Esophagus muscularis mucosa (tissue), 4 donors: ENCODE data around the gene POLR2C. TPM values are rescaled to one million over a fixed set of nuclear protein-coding genes. Genes with fewer than 3 reads are reported as not detected.

Experiments used
- DNase-seq: peaks from one replicate; pipeline ENCODE4 v3.0.0-alpha.2; 2017; ENCODE audit errors: extremely low spot score
- H3K27ac ChIP-seq, 4 donors: fragments of 200-600 bp; sonication (generic); replicated peaks in 1 of 4; 1 replicate in 3 of 4; 2 replicates in 1 of 4; pipeline ENCODE4 v1.5.1; 2016 to 2019; ENCODE audit warnings: mild to moderate bottlenecking in 1 of 4
- H3K27me3 ChIP-seq, 4 donors: fragments of 200-600 bp; sonication (generic); one replicate each; pipeline versions ENCODE4 v1.5.1 to v1.6.0; 2016 to 2019
- H3K36me3 ChIP-seq, 4 donors: fragments of 200-600 bp; sonication (generic); one replicate each; pipeline ENCODE4 v1.5.1; 2016 to 2019
- H3K4me1 ChIP-seq, 4 donors: fragments of 200-600 bp; sonication (generic); one replicate each; pipeline ENCODE4 v1.5.1; 2016 to 2019
- H3K4me3 ChIP-seq, 4 donors: fragments of 200-600 bp; sonication (generic); 1 replicate in 2 of 4; 2 replicates in 2 of 4; pipeline ENCODE4 v1.5.1; 2016 to 2019; ENCODE audit warnings: mild to moderate bottlenecking in 4 of 4, moderate library complexity in 1 of 4
- H3K9me3 ChIP-seq, 4 donors: fragments of 200-600 bp; sonication (generic); 1 replicate in 3 of 4; 2 replicates in 1 of 4; pipeline ENCODE4 v1.5.1; 2016 to 2019
- EP300 ChIP-seq: sonication (generic); formaldehyde crosslinking; IDR thresholded peaks from one replicate; pipeline ENCODE4 v1.6.1; 2017; ENCODE audit warnings: antibody characterized with exemption
- POLR2A ChIP-seq: fragments of 450-650 bp; IDR thresholded peaks from one replicate; pipeline ENCODE4 v1.6.1; 2017; ENCODE audit warnings: antibody characterized with exemption, moderate library complexity, mild to moderate bottlenecking, low read depth
- POLR2AphosphoS5 ChIP-seq, 2 donors: sonication (generic); formaldehyde crosslinking; IDR thresholded peaks; one replicate each; pipeline ENCODE4 v1.6.1; 2017; ENCODE audit warnings: antibody characterized with exemption in 2 of 2
- WGBS: methylation state at CpG from one replicate; pipeline ENCODE4 v1.1.5; 2018; 5-methylcytosine and 5-hydroxymethylcytosine counted together
- intact Hi-C: fragments of 100-400 bp; cut with DNase I; formaldehyde crosslinking; loops from one replicate; pipeline ENCODE4 v1.15.1; 2023
- total RNA-seq, 4 donors: library from RNA; depleted of rRNA; stranded (reverse); fragments of >200 nt; gene quantifications; one replicate each; pipeline versions ENCODE4 v1.1.0 to v1.2.1, GENCODE V29; 2016
- TF ChIP-seq, protein P1 (sequence below), 3 experiments: fragments of 200-600 bp in 2 of 3; fragments of 450-650 bp in 1 of 3; sonication (generic) in 2 of 3; IDR thresholded peaks; one replicate each; pipeline ENCODE4 v1.5.1; 2017 to 2019; ENCODE audit warnings: antibody characterized with exemption in 3 of 3, mild to moderate bottlenecking in 2 of 3, moderate library complexity in 1 of 3

The POLR2C gene
- total RNA-seq, 4 donors from 2014 or later: 95.5 to 154 (median 107) TPM

DNA sequence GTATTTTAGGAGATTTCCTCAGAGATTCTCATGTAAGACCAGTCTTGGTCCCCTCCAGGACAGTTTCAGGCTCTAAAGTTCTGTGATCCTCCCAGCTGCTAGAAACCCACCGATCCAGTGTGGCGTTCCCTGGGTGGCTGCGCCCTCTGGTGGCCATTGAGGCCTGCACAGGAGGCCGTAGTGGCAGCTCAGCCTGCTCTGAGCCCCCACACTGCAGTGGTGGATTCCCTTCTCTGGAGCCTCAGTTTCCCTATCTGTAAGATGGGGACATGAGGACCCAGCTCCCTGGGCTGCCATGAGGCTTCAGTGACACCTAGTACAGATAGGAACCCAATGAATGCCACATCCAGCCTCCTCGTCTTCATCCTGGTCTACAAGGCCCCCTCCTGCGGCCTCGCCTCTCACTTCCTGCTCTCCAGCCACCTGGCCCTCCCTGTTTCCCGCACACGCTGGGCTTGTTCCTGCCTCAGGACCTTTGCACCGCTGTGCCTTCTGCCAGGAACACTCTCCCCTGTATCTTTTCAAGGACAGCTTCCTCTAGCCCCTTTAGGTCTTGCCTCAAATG, 57.4 kb downstream of the POLR2C start:
- Histone ChIP-seq H3K9me3 (no peaks in the 10 kb centered on the region), H3K36me3 (peaks cover 7 to 63% (median 47%) of the 10 kb centered on the region in 4 donors), H3K27ac (no peak overlapping the region), H3K4me3 (no peak overlapping the region), H3K27me3 (no peaks in the 10 kb centered on the region), H3K4me1 (peaks cover 0 to 7% (median 4%) of the 10 kb centered on the region in 4 donors)
- 28% methylated on average over 5 of the region's 10 CpGs for WGBS
- intact Hi-C loops: loop anchor here (5.0 kb wide), 2 partner anchors 38 to 103 kb away; no protein-coding TSS in a partner anchor
- DNase-seq: no peak
- TF ChIP-seq, protein P1, sequence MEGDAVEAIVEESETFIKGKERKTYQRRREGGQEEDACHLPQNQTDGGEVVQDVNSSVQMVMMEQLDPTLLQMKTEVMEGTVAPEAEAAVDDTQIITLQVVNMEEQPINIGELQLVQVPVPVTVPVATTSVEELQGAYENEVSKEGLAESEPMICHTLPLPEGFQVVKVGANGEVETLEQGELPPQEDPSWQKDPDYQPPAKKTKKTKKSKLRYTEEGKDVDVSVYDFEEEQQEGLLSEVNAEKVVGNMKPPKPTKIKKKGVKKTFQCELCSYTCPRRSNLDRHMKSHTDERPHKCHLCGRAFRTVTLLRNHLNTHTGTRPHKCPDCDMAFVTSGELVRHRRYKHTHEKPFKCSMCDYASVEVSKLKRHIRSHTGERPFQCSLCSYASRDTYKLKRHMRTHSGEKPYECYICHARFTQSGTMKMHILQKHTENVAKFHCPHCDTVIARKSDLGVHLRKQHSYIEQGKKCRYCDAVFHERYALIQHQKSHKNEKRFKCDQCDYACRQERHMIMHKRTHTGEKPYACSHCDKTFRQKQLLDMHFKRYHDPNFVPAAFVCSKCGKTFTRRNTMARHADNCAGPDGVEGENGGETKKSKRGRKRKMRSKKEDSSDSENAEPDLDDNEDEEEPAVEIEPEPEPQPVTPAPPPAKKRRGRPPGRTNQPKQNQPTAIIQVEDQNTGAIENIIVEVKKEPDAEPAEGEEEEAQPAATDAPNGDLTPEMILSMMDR (IDR thresholded peaks at IDR 0.05): peak; percentile 84 to 98 (median 87)
- no peak for TF ChIP-seq POLR2A
- TF ChIP-seq EP300: no peak
- peak in 1 of 2 donors; percentile 53 for TF ChIP-seq POLR2AphosphoS5 (IDR thresholded peaks at IDR 0.05)

Other genes starting within 250 kb of the POLR2C start
- gene ARL2BP, start 217.4 kb upstream of the POLR2C start, total RNA-seq: 10 to 100 TPM; 58.1 to 77.4 (median 66.9) TPM
- gene PLLP, start 178.0 kb upstream of the POLR2C start, total RNA-seq: 10 to 100 TPM in 1 of 4 donors, 1 to 10 TPM in 3; 3.6 to 10.7 (median 6.4) TPM
- not detected for gene CCL22, start 103.9 kb upstream of the POLR2C start, total RNA-seq
- 10 to 100 TPM; 26.8 to 40.4 (median 29.9) TPM for gene CX3CL1, start 90.2 kb upstream of the POLR2C start, total RNA-seq
- not detected for gene CCL17, start 57.9 kb upstream of the POLR2C start, total RNA-seq
- 10 to 100 TPM; 24.0 to 27.0 (median 26.0) TPM for gene CIAPIN1, start 15.3 kb upstream of the POLR2C start, total RNA-seq
- gene COQ9, start 15.2 kb upstream of the POLR2C start, total RNA-seq: 100 to 1,000 TPM in 2 of 4 donors, 10 to 100 TPM in 2; 77.2 to 115 (median 93.3) TPM
- gene DOK4, start 23.8 kb downstream of the POLR2C start, total RNA-seq: 10 to 100 TPM; 14.5 to 36.7 (median 29.4) TPM
- 10 to 100 TPM; 22.7 to 54.9 (median 36.9) TPM for gene CCDC102A, start 73.9 kb downstream of the POLR2C start, total RNA-seq
- under 1 TPM in 3 of 4 donors, not detected in 1; under 0.01 to 0.34 (median 0.17) TPM for gene ADGRG5, start 80.0 kb downstream of the POLR2C start, total RNA-seq
- gene ADGRG1, start 166.0 kb downstream of the POLR2C start, total RNA-seq: 10 to 100 TPM; 17.4 to 21.4 (median 19.1) TPM
- 1 to 10 TPM; 2.0 to 9.6 (median 3.7) TPM for gene ADGRG3, start 205.6 kb downstream of the POLR2C start, total RNA-seq
- under 1 TPM in 2 of 4 donors, not detected in 2; under 0.01 to 0.17 TPM for gene DRC7, start 232.1 kb downstream of the POLR2C start, total RNA-seq